Chondrocyte (in vitro differentiated cells): ENCODE measurements around the gene CCDC185. TPM values are rescaled to one million over a fixed set of nuclear protein-coding genes. Genes with fewer than 3 reads are reported as not detected.

Experiments
- DNase-seq: peaks from one replicate; pipeline ENCODE4 v3.0.0; 2021; ENCODE audit warnings: mixed read lengths, low spot score
- H3K27ac Mint-ChIP-seq: one replicate; pipeline ENCODE4 v1.8.0; 2021; ENCODE audit warnings: mild to moderate bottlenecking, moderate library complexity, mixed read lengths; ENCODE audit not compliant: unreplicated experiment
- H3K27me3 Mint-ChIP-seq: 2 replicates; pipeline ENCODE4 v1.8.0; 2021; ENCODE audit warnings: low read depth, mixed read lengths
- H3K36me3 Mint-ChIP-seq: 2 replicates; pipeline ENCODE4 v1.8.0; 2021; ENCODE audit warnings: low read depth, mixed read lengths
- H3K4me1 Mint-ChIP-seq: 2 replicates; pipeline ENCODE4 v1.8.0; 2021; ENCODE audit warnings: low read depth, mild to moderate bottlenecking, mixed read lengths
- H3K4me3 Mint-ChIP-seq: one replicate; pipeline ENCODE4 v1.8.0; 2021; ENCODE audit warnings: mild to moderate bottlenecking, moderate library complexity, mixed read lengths; ENCODE audit not compliant: unreplicated experiment
- H3K9me3 Mint-ChIP-seq: 2 replicates; pipeline ENCODE4 v1.8.0; 2021; ENCODE audit warnings: low read depth, mixed read lengths
- CTCF ChIP-seq: fragments of 200-600 bp; sonication (generic); IDR thresholded peaks from 2 replicates; pipeline ENCODE4 v1.5.0; 2021; ENCODE audit warnings: antibody characterized with exemption, mild to moderate bottlenecking, moderate library complexity
- total RNA-seq: library from RNA; stranded (reverse); gene quantifications from 3 replicates; pipeline ENCODE4 v1.2.1, GENCODE V29; 2021

CCDC185 gene
- total RNA-seq, 1 donor from 2014 or later, result not detected

- no peak overlapping the region for H3K4me3 Mint-ChIP-seq
- no peak for TF ChIP-seq CTCF
- H3K27ac Mint-ChIP-seq, result no peak overlapping the region
- H3K36me3 Mint-ChIP-seq, result no peaks in the 10 kb centered on the region
- H3K9me3 Mint-ChIP-seq, result no peaks in the 10 kb centered on the region
- H3K4me1 Mint-ChIP-seq, result no peaks in the 10 kb centered on the region
- no peak for DNase-seq
- peaks cover 36% of the 10 kb centered on the region for H3K27me3 Mint-ChIP-seq
Measured at GRCh38 chr1:223347583-223347982, 45.6 kb upstream of the CCDC185 start.

- Mint-ChIP-seq H3K27ac (no peak overlapping the region), H3K4me3 (no peak overlapping the region), H3K9me3 (no peaks in the 10 kb centered on the region), H3K4me1 (no peaks in the 10 kb centered on the region), H3K27me3 (peaks cover 45% of the 10 kb centered on the region), H3K36me3 (no peaks in the 10 kb centered on the region)
- DNase-seq, result no peak
- no peak for TF ChIP-seq CTCF
Measured at GRCh38 chr1:223348439-223348838, 44.8 kb upstream of the CCDC185 start.

- H3K4me1 Mint-ChIP-seq, result no peaks in the 10 kb centered on the region
- no peak overlapping the region for H3K4me3 Mint-ChIP-seq
- no peak for DNase-seq
- TF ChIP-seq CTCF, result no peak
- no peaks in the 10 kb centered on the region for H3K36me3 Mint-ChIP-seq
- H3K27ac Mint-ChIP-seq, result no peak overlapping the region
- no peaks in the 10 kb centered on the region for H3K9me3 Mint-ChIP-seq
- H3K27me3 Mint-ChIP-seq, result peaks cover 49% of the 10 kb centered on the region
Measured at GRCh38 chr1:223349241-223349640, 44.0 kb upstream of the CCDC185 start.

- no peak for TF ChIP-seq CTCF
- Mint-ChIP-seq H3K4me1 (no peaks in the 10 kb centered on the region), H3K4me3 (no peak overlapping the region), H3K9me3 (no peaks in the 10 kb centered on the region), H3K27me3 (peaks cover 53% of the 10 kb centered on the region), H3K36me3 (no peaks in the 10 kb centered on the region), H3K27ac (no peak overlapping the region)
- DNase-seq, result no peak
Measured at GRCh38 chr1:223350361-223350908, 42.8 kb upstream of the CCDC185 start.

GRCh38 chr1:223352944-223353343 lies 40.3 kb upstream of the CCDC185 start:
- H3K4me3 Mint-ChIP-seq, result no peak overlapping the region
- H3K36me3 Mint-ChIP-seq, result no peaks in the 10 kb centered on the region
- no peaks in the 10 kb centered on the region for H3K9me3 Mint-ChIP-seq
- TF ChIP-seq CTCF, result no peak
- H3K4me1 Mint-ChIP-seq, result no peaks in the 10 kb centered on the region
- H3K27ac Mint-ChIP-seq, result no peak overlapping the region
- peaks cover 55% of the 10 kb centered on the region for H3K27me3 Mint-ChIP-seq
- no peak for DNase-seq
